Ascending aorta (tissue), 2 donors: Measurements from ENCODE around the gene CLCA1. TPM values are rescaled to one million over a fixed set of nuclear protein-coding genes. Genes with fewer than 3 reads are reported as not detected.

Experiments used
- DNase-seq, 2 donors: peaks; one replicate each; pipeline ENCODE4 v3.0.0-alpha.2; 2019; ENCODE audit warnings: low spot score in 2 of 2
- H3K27ac ChIP-seq, 2 donors: fragments of 200-600 bp; sonication (generic); one replicate each; pipeline ENCODE4 v1.5.1; 2016 to 2017; ENCODE audit warnings: mild to moderate bottlenecking in 1 of 2
- H3K27me3 ChIP-seq: fragments of 200-600 bp; sonication (generic); one replicate; pipeline ENCODE4 v1.5.1; 2017
- H3K36me3 ChIP-seq, 2 donors: fragments of 200-600 bp; sonication (generic); one replicate each; pipeline ENCODE4 v1.5.1; 2016
- H3K4me1 ChIP-seq, 2 donors: fragments of 200-600 bp; sonication (generic); one replicate each; pipeline ENCODE4 v1.5.1; 2016 to 2017; ENCODE audit warnings: mild to moderate bottlenecking in 1 of 2
- H3K4me3 ChIP-seq, 2 donors: fragments of 200-600 bp; sonication (generic); one replicate each; pipeline ENCODE4 v1.5.1; 2016 to 2017; ENCODE audit warnings: mild to moderate bottlenecking in 1 of 2
- H3K9me3 ChIP-seq, 2 donors: fragments of 200-600 bp; sonication (generic); one replicate each; pipeline ENCODE4 v1.5.1; 2016
- intact Hi-C: fragments of 100-400 bp; cut with DNase I; formaldehyde crosslinking; loops from one replicate; pipeline ENCODE4 v1.15.1; 2023
- total RNA-seq: library from RNA; depleted of rRNA; stranded (reverse); fragments of >200 nt; gene quantifications from one replicate; pipeline ENCODE4 v1.1.0, GENCODE V29; 2016
- TF ChIP-seq, protein P1 (sequence below), 3 experiments: fragments of 200-600 bp in 2 of 3; fragments of 450-650 bp in 1 of 3; sonication (generic) in 2 of 3; IDR thresholded peaks; one replicate each; pipeline ENCODE4 v1.5.1; 2016 to 2019; ENCODE audit warnings: antibody characterized with exemption in 3 of 3, mild to moderate bottlenecking in 1 of 3, moderate library complexity in 1 of 3

The CLCA1 gene
- total RNA-seq, 1 donor from 2014 or later: not detected

GRCh38 chr1:86464819-86465218, 3.9 kb upstream of the CLCA1 start:
- TF ChIP-seq, protein P1, sequence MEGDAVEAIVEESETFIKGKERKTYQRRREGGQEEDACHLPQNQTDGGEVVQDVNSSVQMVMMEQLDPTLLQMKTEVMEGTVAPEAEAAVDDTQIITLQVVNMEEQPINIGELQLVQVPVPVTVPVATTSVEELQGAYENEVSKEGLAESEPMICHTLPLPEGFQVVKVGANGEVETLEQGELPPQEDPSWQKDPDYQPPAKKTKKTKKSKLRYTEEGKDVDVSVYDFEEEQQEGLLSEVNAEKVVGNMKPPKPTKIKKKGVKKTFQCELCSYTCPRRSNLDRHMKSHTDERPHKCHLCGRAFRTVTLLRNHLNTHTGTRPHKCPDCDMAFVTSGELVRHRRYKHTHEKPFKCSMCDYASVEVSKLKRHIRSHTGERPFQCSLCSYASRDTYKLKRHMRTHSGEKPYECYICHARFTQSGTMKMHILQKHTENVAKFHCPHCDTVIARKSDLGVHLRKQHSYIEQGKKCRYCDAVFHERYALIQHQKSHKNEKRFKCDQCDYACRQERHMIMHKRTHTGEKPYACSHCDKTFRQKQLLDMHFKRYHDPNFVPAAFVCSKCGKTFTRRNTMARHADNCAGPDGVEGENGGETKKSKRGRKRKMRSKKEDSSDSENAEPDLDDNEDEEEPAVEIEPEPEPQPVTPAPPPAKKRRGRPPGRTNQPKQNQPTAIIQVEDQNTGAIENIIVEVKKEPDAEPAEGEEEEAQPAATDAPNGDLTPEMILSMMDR (IDR thresholded peaks at IDR 0.05): no peak
- Histone ChIP-seq H3K27me3 (no peaks in the 10 kb centered on the region), H3K27ac (no peak overlapping the region), H3K9me3 (no peaks in the 10 kb centered on the region), H3K4me1 (no peaks in the 10 kb centered on the region), H3K36me3 (no peaks in the 10 kb centered on the region), H3K4me3 (no peak overlapping the region)
- DNase-seq: no peak
- intact Hi-C loops: no loop called here

GRCh38 chr1:86466109-86466844, 2.5 kb upstream of the CLCA1 start:
- Histone ChIP-seq H3K4me1 (no peaks in the 10 kb centered on the region), H3K27me3 (no peaks in the 10 kb centered on the region), H3K4me3 (no peak overlapping the region), H3K9me3 (no peaks in the 10 kb centered on the region), H3K36me3 (no peaks in the 10 kb centered on the region), H3K27ac (no peak overlapping the region)
- intact Hi-C loops: no loop called here
- no peak for DNase-seq
- TF ChIP-seq, protein P1 (IDR thresholded peaks at IDR 0.05): no peak

DNA sequence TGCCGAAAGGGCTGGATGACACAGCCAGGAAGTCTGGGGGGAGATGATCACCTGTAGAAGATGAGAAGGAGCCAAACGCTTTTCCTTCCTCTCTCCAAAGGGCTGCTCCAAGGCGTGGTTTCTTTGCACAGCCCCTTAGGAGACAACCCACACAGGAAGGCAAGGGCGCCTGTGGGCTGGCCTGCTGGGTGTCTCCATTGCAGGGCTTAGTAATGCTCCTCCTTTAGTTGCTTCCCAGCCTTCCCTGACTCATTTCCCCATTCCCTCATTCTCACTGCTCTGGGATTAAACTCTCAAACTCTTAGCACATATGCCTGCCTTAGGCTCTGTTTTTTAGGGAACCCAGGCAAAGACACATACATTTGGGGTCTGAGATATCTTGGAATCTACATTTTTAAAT, 1.7 kb upstream of the CLCA1 start:
- H3K27me3 ChIP-seq: no peaks in the 10 kb centered on the region
- H3K4me1 ChIP-seq: no peaks in the 10 kb centered on the region
- TF ChIP-seq, protein P1 (IDR thresholded peaks at IDR 0.05): no peak
- H3K36me3 ChIP-seq: no peaks in the 10 kb centered on the region
- no peaks in the 10 kb centered on the region for H3K9me3 ChIP-seq
- H3K27ac ChIP-seq: no peak overlapping the region
- no peak for DNase-seq
- intact Hi-C loops: no loop called here
- no peak overlapping the region for H3K4me3 ChIP-seq

- Histone ChIP-seq H3K27ac (no peak overlapping the region), H3K36me3 (no peaks in the 10 kb centered on the region), H3K9me3 (no peaks in the 10 kb centered on the region), H3K4me3 (no peak overlapping the region), H3K4me1 (no peaks in the 10 kb centered on the region), H3K27me3 (no peaks in the 10 kb centered on the region)
- TF ChIP-seq, protein P1 (IDR thresholded peaks at IDR 0.05): no peak
- no peak for DNase-seq
- intact Hi-C loops: loop anchor here (10.0 kb wide), 1 partner anchor 614 kb away; no protein-coding TSS in a partner anchor
These were observed 2.1 kb downstream of the CLCA1 start for GRCh38 chr1:86470859-86471258.

DNA sequence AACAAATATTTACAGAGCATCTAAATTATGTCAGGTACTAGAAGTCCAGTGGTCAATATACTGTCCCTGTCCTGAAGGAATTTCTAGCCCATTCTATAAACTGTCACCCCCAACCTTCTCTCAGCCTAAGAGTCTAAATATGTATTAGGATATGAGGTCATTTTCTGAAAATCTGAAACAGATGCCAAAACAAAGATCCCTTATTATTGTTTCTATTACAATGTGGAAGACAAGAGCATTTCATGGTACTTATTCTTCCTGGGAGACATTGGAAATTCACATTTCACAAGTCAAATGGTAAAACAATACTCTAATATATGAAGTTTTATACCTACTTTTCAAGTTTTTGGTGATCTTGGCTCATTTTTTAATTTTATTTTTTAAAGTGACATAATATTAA, 2.6 kb downstream of the CLCA1 start:
- H3K27me3 ChIP-seq: no peaks in the 10 kb centered on the region
- intact Hi-C loops: loop anchor here (10.0 kb wide), 1 partner anchor 614 kb away; no protein-coding TSS in a partner anchor

More for the DNA sequence above, 2.6 kb downstream of the CLCA1 start:
- H3K4me3 ChIP-seq: no peak overlapping the region
- TF ChIP-seq, protein P1 (IDR thresholded peaks at IDR 0.05): no peak
- no peak for DNase-seq
- no peaks in the 10 kb centered on the region for H3K9me3 ChIP-seq
- H3K36me3 ChIP-seq: no peaks in the 10 kb centered on the region
- no peaks in the 10 kb centered on the region for H3K4me1 ChIP-seq
- H3K27ac ChIP-seq: no peak overlapping the region
